ENCODE measurements around the gene TYW1B. TPM values are rescaled to one million over a fixed set of nuclear protein-coding genes. Genes with fewer than 3 reads are reported as not detected.
"Not testable (repeated sequence)": the region's sequence is repeated elsewhere in the genome, so short reads cannot be mapped to it uniquely, and the experiment has no call there.

TYW1B gene
- total RNA-seq, 3 donors from 2014 or later: 2.3 to 6.2 (median 3.2) TPM

DNA sequence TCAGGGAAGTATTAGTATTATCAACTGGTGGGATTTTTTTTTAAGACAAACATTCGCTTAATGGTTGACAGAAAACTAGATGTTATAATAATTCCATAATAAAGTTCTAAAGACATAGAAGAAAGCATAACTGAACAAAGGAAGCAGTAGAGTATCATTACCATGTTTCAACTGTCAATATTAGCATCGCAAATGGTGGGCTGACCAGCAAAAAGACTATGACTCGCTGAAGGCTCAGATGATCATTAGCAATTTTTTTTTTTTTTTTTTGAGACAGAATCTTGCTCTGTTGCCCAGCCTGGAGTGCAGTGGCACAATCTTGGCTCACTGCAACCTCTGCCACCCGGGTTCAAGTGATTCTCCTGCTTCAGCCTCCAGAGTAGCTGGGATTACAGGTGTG, 74.8 kb downstream of the TYW1B start:
- peaks cover 27% of the 10 kb centered on the region for H3K36me3 Mint-ChIP-seq (ENCODE audit: insufficient read depth)
- not testable (repeated sequence) for H3K4me1 Mint-ChIP-seq (ENCODE audit: low read depth); H3K27me3 Mint-ChIP-seq (ENCODE audit: low read depth)

DNA sequence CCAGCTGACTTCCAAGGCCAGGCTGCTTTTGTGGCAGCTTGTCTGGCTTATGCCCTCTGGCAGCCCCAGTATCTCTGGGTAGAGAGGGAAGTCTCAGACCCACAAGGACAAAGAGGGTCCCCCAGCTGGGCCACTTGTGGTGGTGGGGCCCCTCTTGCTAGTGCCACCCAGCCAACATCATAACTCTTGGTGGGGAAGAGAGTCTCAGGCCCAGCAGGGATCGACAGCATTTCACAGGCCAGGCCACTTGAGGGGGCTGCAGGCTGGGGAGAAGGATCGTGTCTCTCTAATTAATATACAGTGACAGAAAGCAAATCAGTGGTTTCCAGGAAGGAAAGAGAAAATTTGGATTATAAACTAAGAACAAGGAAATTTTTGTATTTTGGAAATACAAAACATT, 76.0 kb downstream of the TYW1B start:
- H3K27me3 Mint-ChIP-seq (ENCODE audit: low read depth): no peaks in the 10 kb centered on the region
- H3K4me1 Mint-ChIP-seq (ENCODE audit: low read depth): no peaks in the 10 kb centered on the region
- peaks cover 31% of the 10 kb centered on the region for H3K36me3 Mint-ChIP-seq (ENCODE audit: insufficient read depth)
- no peak for DNase-seq
- ATAC-seq: no peak
- H3K4me3 Mint-ChIP-seq: no peak overlapping the region
- H3K9me3 Mint-ChIP-seq: no peaks in the 10 kb centered on the region

More for the DNA sequence above, 74.8 kb downstream of the TYW1B start:
- not testable (repeated sequence) for H3K4me3 Mint-ChIP-seq, ATAC-seq, DNase-seq, H3K9me3 Mint-ChIP-seq

DNA sequence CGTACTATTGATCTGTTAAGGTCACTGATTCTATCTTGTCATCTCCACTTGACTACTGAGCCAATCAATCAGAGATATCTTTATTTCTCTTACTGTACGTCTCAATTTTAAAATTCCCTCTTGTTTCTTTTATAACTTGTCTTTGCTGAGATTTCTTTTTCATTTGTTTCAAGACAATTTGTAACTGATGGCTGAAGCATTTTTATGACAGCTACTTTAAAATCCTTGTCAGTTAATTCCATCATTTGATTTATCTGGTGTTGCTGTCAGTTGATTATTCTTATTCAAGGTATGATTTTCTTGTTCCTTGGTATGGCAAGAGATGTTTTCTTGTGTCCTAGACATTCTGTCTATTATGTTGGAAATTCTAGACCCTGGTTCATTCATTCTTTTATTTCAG, 76.6 kb downstream of the TYW1B start:
- no peak overlapping the region for H3K4me3 Mint-ChIP-seq
- H3K27me3 Mint-ChIP-seq (ENCODE audit: low read depth): no peaks in the 10 kb centered on the region
- no peaks in the 10 kb centered on the region for H3K4me1 Mint-ChIP-seq (ENCODE audit: low read depth)
- H3K36me3 Mint-ChIP-seq (ENCODE audit: insufficient read depth): peaks cover 30% of the 10 kb centered on the region
- H3K9me3 Mint-ChIP-seq: no peaks in the 10 kb centered on the region
- DNase-seq: no peak
- no peak for ATAC-seq

DNA sequence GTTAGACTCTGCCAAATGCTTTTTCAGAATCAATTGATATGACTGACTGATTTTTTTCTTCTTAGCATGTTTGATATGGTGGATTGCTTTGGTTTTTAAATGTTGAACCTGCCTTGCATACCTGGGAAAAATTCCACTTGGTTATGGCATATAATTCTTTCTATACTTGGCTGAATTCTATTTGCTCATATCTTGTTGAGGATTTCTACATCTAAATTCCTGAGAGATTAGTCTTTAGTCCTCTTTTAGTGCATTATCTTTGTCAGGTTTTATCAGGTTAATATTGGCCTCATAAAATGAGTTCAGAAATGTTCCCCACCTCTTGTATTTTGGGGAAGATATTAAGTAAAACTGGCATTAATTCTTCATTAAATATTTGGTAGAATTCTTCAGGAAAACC, 79.4 kb downstream of the TYW1B start:
- ATAC-seq; H3K9me3 Mint-ChIP-seq; H3K27me3 Mint-ChIP-seq (ENCODE audit: low read depth); H3K4me1 Mint-ChIP-seq (ENCODE audit: low read depth); DNase-seq; H3K4me3 Mint-ChIP-seq: not testable (repeated sequence)
- H3K36me3 Mint-ChIP-seq (ENCODE audit: insufficient read depth): peaks cover 37% of the 10 kb centered on the region

DNA sequence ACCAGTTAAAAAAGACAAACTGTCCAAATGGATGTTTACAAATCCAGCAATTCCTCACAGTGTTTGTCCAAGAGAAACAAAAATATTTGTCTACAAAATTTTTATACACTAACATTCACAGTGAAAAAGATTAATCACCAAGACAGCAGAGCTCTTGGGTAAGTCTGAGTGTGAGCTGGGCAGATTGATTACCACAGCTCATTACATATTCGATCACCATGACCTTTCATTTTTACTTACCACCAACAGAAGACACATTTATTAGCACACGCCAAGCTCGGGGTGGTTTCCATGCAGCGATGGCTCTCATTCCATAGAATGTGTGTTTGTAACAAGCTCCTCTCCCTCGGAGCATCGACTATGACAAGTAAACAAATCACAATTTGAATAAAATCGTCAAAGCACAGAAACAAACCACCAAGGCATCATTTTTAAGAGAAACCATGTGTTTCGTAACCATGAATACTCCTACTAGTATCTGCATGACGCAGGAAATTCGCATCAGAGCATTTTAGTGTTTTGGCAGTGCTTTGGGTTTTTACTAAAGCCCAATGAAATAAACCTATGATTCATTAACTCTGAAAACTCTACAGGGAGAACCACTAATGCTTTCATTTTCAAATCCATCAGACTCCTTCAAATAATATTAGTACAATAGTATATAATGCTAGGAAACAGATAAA, 83.6 kb downstream of the TYW1B start:
- H3K36me3 Mint-ChIP-seq (ENCODE audit: insufficient read depth): peaks cover 47% of the 10 kb centered on the region
- not testable (repeated sequence) for H3K4me3 Mint-ChIP-seq; ATAC-seq; H3K27me3 Mint-ChIP-seq (ENCODE audit: low read depth); H3K4me1 Mint-ChIP-seq (ENCODE audit: low read depth); DNase-seq
- H3K9me3 Mint-ChIP-seq: peaks cover 14% of the 10 kb centered on the region

DNA sequence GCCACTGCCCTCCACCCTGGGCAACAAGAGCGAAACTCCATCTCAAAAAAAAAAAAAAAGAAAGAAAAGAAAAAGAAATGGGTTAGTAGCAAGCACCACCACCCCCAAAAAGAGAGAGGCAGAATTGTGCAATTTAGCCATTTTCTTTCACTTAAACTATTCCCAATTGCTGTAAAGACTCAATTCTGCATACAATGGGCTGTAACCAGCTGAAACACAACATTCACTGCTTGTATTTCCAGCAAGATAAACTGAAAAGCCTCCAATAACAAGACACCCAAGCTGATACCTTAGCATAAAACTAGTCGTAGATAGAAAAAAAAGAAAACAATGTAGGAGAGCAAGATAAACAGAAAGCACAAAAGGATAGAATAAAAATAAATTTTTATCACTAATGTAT, 84.2 kb downstream of the TYW1B start:
- H3K4me3 Mint-ChIP-seq; H3K4me1 Mint-ChIP-seq (ENCODE audit: low read depth); DNase-seq; ATAC-seq; H3K27me3 Mint-ChIP-seq (ENCODE audit: low read depth): not testable (repeated sequence)
- Mint-ChIP-seq H3K36me3 (ENCODE audit: insufficient read depth) (peaks cover 47% of the 10 kb centered on the region), H3K9me3 (peaks cover 14% of the 10 kb centered on the region)

DNA sequence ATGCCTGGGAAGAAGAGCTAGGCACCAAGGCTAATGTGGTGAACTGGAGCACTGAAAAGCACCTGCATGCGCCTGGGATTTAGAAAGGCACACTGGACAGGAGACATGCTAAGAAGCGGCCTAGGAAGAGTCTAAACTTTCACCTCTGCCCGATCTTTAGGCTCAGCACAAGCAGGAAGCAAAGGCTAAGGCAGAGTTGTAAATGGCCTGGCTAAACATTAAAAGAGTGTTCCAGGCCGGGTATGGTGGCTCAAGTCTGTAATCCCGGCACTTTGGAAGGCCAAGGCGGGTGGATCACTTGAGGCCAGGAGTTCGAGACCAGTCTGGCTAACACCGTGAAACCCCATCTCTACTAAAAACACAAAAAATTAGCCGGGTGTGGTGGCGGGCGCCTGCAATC, 88.3 kb downstream of the TYW1B start:
- H3K4me3 Mint-ChIP-seq; H3K27me3 Mint-ChIP-seq (ENCODE audit: low read depth); H3K4me1 Mint-ChIP-seq (ENCODE audit: low read depth); ATAC-seq; DNase-seq: not testable (repeated sequence)
- peaks cover 47% of the 10 kb centered on the region for H3K36me3 Mint-ChIP-seq (ENCODE audit: insufficient read depth)
- H3K9me3 Mint-ChIP-seq: peaks cover 29% of the 10 kb centered on the region

DNA sequence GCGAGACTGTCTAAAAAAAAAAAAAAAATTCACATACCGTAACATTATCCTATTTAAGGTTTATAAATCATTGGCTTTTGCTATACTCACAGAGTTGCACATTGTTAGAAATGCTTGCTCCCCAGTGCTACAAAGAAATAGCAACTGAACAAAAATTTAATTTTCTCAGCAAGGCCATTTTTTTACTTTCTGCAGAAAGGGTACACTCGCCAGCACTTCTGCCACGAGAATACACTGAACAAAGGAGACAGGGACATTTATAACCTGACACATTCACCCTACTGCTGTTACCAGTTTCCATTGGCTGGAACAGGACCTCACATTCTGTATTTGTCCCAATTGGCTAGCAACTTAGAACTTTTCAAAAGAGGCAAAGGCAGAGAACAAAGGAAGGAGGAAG, 92.1 kb downstream of the TYW1B start:
- H3K4me1 Mint-ChIP-seq (ENCODE audit: low read depth); H3K4me3 Mint-ChIP-seq; DNase-seq; ATAC-seq; H3K27me3 Mint-ChIP-seq (ENCODE audit: low read depth): not testable (repeated sequence)
- Mint-ChIP-seq H3K36me3 (ENCODE audit: insufficient read depth) (peaks cover 44% of the 10 kb centered on the region), H3K9me3 (peaks cover 33% of the 10 kb centered on the region)

DNA sequence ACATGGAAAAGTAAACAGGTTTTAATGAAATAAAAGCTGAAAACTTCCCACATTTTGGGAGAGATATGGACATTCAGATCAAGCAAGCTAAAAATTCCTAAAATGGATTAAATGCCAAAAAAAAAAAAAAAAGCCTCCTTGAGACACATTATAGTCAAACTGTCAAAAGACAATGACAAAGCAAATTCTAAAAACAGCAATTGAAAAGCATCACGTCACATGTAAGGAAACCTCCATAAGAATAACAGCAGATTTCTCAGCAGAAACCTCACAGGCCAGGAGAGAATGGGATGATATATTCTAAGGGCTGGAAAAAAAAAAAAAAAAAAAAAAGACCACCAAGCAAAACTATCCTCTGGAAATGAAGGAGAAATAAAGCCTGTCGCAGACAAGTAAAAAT, 97.2 kb downstream of the TYW1B start:
- peaks cover 69% of the 10 kb centered on the region for H3K36me3 Mint-ChIP-seq (ENCODE audit: insufficient read depth)

DNA sequence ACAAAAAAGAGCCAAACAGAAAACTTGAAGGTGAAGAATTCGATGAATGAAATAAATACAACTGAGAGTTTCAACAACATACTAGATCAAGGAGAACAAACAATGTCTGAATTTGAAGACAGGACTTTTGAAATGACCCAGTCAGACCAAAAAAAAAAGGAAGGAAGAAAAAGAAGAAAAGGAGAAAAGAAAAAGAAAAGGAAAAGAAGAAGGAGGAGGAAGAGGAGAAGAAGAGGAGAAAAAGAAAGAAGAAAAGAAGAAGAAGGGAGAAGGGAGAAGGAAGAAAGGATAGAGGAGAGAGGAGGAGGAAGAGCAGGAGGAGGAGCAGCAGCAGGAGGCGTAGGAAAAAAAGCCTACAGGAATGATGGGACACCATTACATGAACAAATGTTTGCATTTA, 97.6 kb downstream of the TYW1B start:
- not testable (repeated sequence) for H3K4me1 Mint-ChIP-seq (ENCODE audit: low read depth); DNase-seq; ATAC-seq; H3K4me3 Mint-ChIP-seq; H3K27me3 Mint-ChIP-seq (ENCODE audit: low read depth)
- Mint-ChIP-seq H3K9me3 (peaks cover 31% of the 10 kb centered on the region), H3K36me3 (ENCODE audit: insufficient read depth) (peaks cover 72% of the 10 kb centered on the region)

More for the DNA sequence above, 97.2 kb downstream of the TYW1B start:
- peaks cover 31% of the 10 kb centered on the region for H3K9me3 Mint-ChIP-seq
- not testable (repeated sequence) for H3K4me1 Mint-ChIP-seq (ENCODE audit: low read depth); ATAC-seq; H3K4me3 Mint-ChIP-seq; DNase-seq; H3K27me3 Mint-ChIP-seq (ENCODE audit: low read depth)

DNA sequence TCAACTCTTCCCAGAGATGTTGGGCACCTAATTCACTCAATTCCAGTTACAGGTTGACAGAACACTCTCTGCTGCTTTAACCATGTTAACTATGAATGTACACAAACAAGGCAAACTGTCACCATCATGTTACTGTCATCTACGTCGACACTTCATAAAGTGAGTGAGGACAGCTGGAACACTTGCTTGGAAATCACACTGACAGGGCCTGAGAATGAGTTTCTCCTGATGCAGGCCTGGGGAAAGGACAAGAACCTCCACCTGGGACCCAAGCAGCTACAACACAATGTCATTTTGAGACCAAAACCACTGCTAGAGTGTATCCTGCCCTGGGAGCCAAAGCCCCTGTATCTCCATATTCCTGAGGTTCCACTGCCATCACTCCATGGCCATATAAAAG, 98.9 kb downstream of the TYW1B start:
- Mint-ChIP-seq H3K9me3 (peaks cover 27% of the 10 kb centered on the region), H3K36me3 (ENCODE audit: insufficient read depth) (peaks cover 70% of the 10 kb centered on the region)
- not testable (repeated sequence) for H3K27me3 Mint-ChIP-seq (ENCODE audit: low read depth); DNase-seq; ATAC-seq; H3K4me1 Mint-ChIP-seq (ENCODE audit: low read depth); H3K4me3 Mint-ChIP-seq

DNA sequence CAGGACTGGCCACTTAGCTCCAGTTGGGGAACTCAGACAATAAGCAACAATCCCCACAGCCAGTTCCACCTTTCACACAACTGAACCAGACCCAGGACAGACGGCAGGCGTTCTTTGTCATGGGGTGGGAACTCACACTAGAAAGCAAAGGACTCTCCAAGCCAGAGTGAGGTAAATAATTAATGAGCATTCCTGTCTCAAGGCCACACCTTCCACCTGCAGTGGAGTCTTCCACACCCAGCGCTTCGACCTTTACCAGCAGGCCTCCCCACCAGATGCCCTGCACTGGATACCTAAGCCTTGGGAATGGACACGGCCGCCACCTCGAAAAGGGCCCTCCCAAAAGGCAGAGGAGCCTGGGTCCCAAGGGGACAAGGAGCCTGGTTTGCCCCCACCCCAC, 105.3 kb downstream of the TYW1B start:
- peaks cover 44% of the 10 kb centered on the region for H3K36me3 Mint-ChIP-seq (ENCODE audit: insufficient read depth)
- H3K27me3 Mint-ChIP-seq (ENCODE audit: low read depth); ATAC-seq; H3K4me1 Mint-ChIP-seq (ENCODE audit: low read depth); H3K4me3 Mint-ChIP-seq; DNase-seq; H3K9me3 Mint-ChIP-seq: not testable (repeated sequence)

DNA sequence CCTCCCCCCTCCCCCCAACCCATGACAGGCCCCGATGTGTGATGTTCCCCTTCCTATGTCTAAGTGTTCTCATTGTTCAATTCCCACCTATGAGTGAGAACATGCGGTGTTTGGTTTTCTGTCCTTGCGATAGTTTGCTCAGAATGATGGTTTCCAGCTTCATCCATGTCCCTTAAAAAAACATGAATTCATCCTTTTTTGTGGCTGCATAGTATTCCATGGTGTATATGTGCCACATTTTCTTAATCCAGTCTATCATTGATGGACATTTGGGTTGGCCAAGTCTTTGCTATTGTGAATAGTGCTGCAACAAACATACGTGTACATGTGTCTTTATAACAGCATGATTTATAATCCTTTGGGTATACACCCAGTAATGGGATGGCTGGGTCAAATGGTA, 107.1 kb downstream of the TYW1B start:
- not testable (repeated sequence) for H3K4me1 Mint-ChIP-seq (ENCODE audit: low read depth); H3K27me3 Mint-ChIP-seq (ENCODE audit: low read depth); H3K9me3 Mint-ChIP-seq; H3K4me3 Mint-ChIP-seq; DNase-seq; ATAC-seq
- H3K36me3 Mint-ChIP-seq (ENCODE audit: insufficient read depth): peaks cover 35% of the 10 kb centered on the region

DNA sequence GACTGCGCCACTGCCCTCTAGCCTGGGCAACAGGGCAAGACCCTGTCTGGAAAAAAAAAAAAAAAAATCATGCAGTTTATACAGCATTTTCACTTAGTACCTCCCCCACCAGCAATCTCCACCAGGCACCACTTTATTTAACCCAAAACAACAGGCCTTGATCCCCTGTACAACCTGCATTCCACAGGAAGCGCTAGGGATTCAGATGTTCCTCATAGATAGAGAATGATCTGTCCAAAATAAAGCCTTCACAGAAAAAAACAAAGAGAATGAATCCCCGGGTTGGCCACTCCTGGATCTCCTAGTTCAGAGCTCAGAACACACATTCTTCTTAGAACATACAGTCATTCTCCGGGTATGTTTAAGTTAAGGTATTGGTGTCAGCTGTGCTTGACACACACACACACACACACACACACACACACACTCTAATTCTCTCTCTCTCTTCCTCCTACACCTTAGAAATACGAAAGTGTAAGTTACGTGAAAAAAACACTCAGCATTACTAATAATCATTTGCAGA, 110.7 kb downstream of the TYW1B start:
- H3K9me3 Mint-ChIP-seq; H3K27me3 Mint-ChIP-seq (ENCODE audit: low read depth); DNase-seq; H3K4me1 Mint-ChIP-seq (ENCODE audit: low read depth); ATAC-seq; H3K4me3 Mint-ChIP-seq: not testable (repeated sequence)
- peaks cover 37% of the 10 kb centered on the region for H3K36me3 Mint-ChIP-seq (ENCODE audit: insufficient read depth)

DNA sequence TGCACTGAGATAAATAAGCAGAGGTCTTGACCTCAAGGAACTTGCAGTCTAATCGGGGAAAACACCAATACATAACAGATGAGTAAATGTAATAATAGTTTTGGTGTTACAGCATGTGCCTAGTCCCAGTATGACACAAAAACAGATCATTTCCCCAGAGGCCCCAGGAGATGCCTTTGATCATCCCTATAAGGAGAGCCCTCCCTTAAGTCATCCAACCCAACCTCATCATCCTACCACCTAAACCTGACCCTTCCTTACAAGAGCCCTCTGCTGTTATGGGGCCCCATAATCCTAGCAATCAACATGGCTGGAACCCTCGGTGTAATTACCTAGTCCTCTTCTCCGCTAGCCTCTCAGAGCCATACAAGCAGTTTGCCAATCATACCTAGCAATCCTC, 116.1 kb downstream of the TYW1B start:
- H3K4me3 Mint-ChIP-seq; H3K27me3 Mint-ChIP-seq (ENCODE audit: low read depth); DNase-seq; ATAC-seq; H3K9me3 Mint-ChIP-seq; H3K4me1 Mint-ChIP-seq (ENCODE audit: low read depth): not testable (repeated sequence)
- H3K36me3 Mint-ChIP-seq (ENCODE audit: insufficient read depth): peaks cover 49% of the 10 kb centered on the region
